IMR-90 (cell line): Measurements from ENCODE around the gene DEGS2. TPM values are rescaled to one million over a fixed set of nuclear protein-coding genes. Genes with fewer than 3 reads are reported as not detected.

Experiments used
- ATAC-seq: fragments of 200-7000 bp; cut with Tn5 transposase; 2 replicates; pipeline ENCODE4 v1.9.1; 2020; ENCODE audit warnings: low read depth, mild to moderate bottlenecking, moderate library complexity
- BruUV-seq: library from RNA; stranded (reverse); fragments of 400-500 nt; replicated peaks from 2 replicates; lab custom pipeline; 2021; lab: Mats Ljungman, UMichigan
- CTCF ChIA-PET: fragments of 300-600 bp; formaldehyde crosslinking; extraction: SDS; loops from one replicate; lab custom pipeline; 2021; ENCODE audit warnings: antibody characterized with exemption; lab: Yijun Ruan, JAX
- POLR2A ChIA-PET: fragments of 300-600 bp; sonication (Branson Sonifier 250); formaldehyde crosslinking; loops from one replicate; lab custom pipeline; 2022; ENCODE audit warnings: antibody characterized with exemption; ENCODE audit not compliant: unreplicated experiment; lab: Charles Lee
- DNase-seq: peaks from one replicate; pipeline ENCODE4 v3.0.0; 2013
- H2AFZ ChIP-seq: replicated peaks from 2 replicates; pipeline ENCODE3; 2013; ENCODE audit warnings: low read length, mild to moderate bottlenecking; ENCODE audit not compliant: poor library complexity
- H2AK5ac ChIP-seq: 2 replicates; pipeline ENCODE4 v1.6.1; 2013; ENCODE audit warnings: low read depth, low read length, inconsistent platforms
- H2AK9ac ChIP-seq: replicated peaks from 2 replicates; pipeline ENCODE3; 2013; ENCODE audit warnings: mild to moderate bottlenecking, low read depth, low read length, moderate library complexity; ENCODE audit not compliant: poor library complexity
- H2BK120ac ChIP-seq: 2 replicates; pipeline ENCODE4 v1.6.1; 2013; ENCODE audit warnings: low read depth, low read length, inconsistent platforms
- H2BK15ac ChIP-seq: 3 replicates; pipeline ENCODE4 v1.6.1; 2013; ENCODE audit warnings: low read depth, low read length, inconsistent platforms
- H2BK20ac ChIP-seq: 2 replicates; pipeline ENCODE4 v1.6.1; 2013; ENCODE audit warnings: low read depth, mild to moderate bottlenecking, inconsistent platforms, low read length, moderate library complexity
- H2BK5ac ChIP-seq: 2 replicates; pipeline ENCODE4 v1.6.1; 2013; ENCODE audit warnings: mild to moderate bottlenecking, low read depth, low read length, inconsistent platforms; ENCODE audit not compliant: poor library complexity, severe bottlenecking
- H3K14ac ChIP-seq: replicated peaks from 2 replicates; pipeline ENCODE4 v1.6.1; 2013; ENCODE audit warnings: low read depth, low read length, inconsistent platforms
- H3K18ac ChIP-seq: 2 replicates; pipeline ENCODE4 v1.6.1; 2013; ENCODE audit warnings: low read depth, low read length, control low read depth
- H3K23ac ChIP-seq: 2 replicates; pipeline ENCODE4 v1.6.1; 2013; ENCODE audit warnings: low read depth, low read length, inconsistent platforms
- H3K27ac ChIP-seq: 2 replicates; pipeline ENCODE4 v1.5.1; 2013; ENCODE audit warnings: mild to moderate bottlenecking, control low read depth, low read length; ENCODE audit not compliant: insufficient read depth
- H3K27me3 ChIP-seq: 2 replicates; pipeline ENCODE4 v1.6.1; 2013; ENCODE audit warnings: low read length; ENCODE audit not compliant: control insufficient read depth, insufficient read depth
- H3K36me3 ChIP-seq: 2 replicates; pipeline ENCODE4 v1.6.1; 2013; ENCODE audit warnings: low read length, mixed read lengths; ENCODE audit not compliant: control insufficient read depth, insufficient read depth
- H3K4ac ChIP-seq: 2 replicates; pipeline ENCODE4 v1.6.1; 2013; ENCODE audit warnings: low read depth, low read length, inconsistent platforms
- H3K4me1 ChIP-seq: 2 replicates; pipeline ENCODE4 v1.6.1; 2013; ENCODE audit warnings: low read length, mixed read lengths; ENCODE audit not compliant: control insufficient read depth, insufficient read depth
- H3K4me2 ChIP-seq: 2 replicates; pipeline ENCODE4 v1.6.1; 2013; ENCODE audit warnings: low read depth, mild to moderate bottlenecking, control low read depth, low read length, moderate library complexity
- H3K4me3 ChIP-seq: 2 replicates; pipeline ENCODE4 v1.5.1; 2013; ENCODE audit warnings: low read depth, mild to moderate bottlenecking, control low read depth, low read length, moderate library complexity; ENCODE audit not compliant: insufficient read depth
- H3K56ac ChIP-seq: 2 replicates; pipeline ENCODE4 v1.6.1; 2013; ENCODE audit warnings: low read length, inconsistent platforms; ENCODE audit not compliant: insufficient read depth; ENCODE audit errors: extremely low read depth
- H3K79me1 ChIP-seq, 2 experiments: 2 replicates each; pipeline ENCODE4 v1.6.1; 2013; ENCODE audit warnings: low read length in 2 of 2, inconsistent platforms in 1 of 2, low read depth in 1 of 2
- H3K9ac ChIP-seq: 2 replicates; pipeline ENCODE4 v1.6.1; 2013; ENCODE audit warnings: low read depth, low read length, control low read depth
- H3K9me1 ChIP-seq: 2 replicates; pipeline ENCODE4 v1.6.1; 2013; ENCODE audit warnings: low read length, inconsistent platforms; ENCODE audit not compliant: insufficient read depth
- H3K9me3 ChIP-seq: 2 replicates; pipeline ENCODE4 v1.6.1; 2013; ENCODE audit warnings: low read length; ENCODE audit not compliant: control insufficient read depth, insufficient read depth
- H4K20me1 ChIP-seq: 2 replicates; pipeline ENCODE4 v1.6.1; 2013; ENCODE audit warnings: low read length, inconsistent platforms; ENCODE audit not compliant: insufficient read depth
- H4K5ac ChIP-seq: 2 replicates; pipeline ENCODE4 v1.6.1; 2013; ENCODE audit warnings: mild to moderate bottlenecking, low read depth, low read length, control low read depth
- H4K8ac ChIP-seq, 2 experiments: 2 replicates each; pipeline ENCODE4 v1.6.1; 2013; ENCODE audit warnings: low read depth in 2 of 2, low read length in 2 of 2, control low read depth in 1 of 2, inconsistent platforms in 1 of 2
- H4K91ac ChIP-seq: 2 replicates; pipeline ENCODE4 v1.6.1; 2013; ENCODE audit warnings: low read depth, low read length, inconsistent platforms; ENCODE audit not compliant: insufficient read depth
- CEBPB ChIP-seq: IDR thresholded peaks from 2 replicates; pipeline ENCODE4 v1.6.1; 2012; ENCODE audit warnings: low read depth, low read length, improper control_type of control experiment
- MAFK ChIP-seq: IDR thresholded peaks from 2 replicates; pipeline ENCODE4 v1.6.1; 2012; ENCODE audit warnings: low read depth, low read length, improper control_type of control experiment
- RCOR1 ChIP-seq: IDR thresholded peaks from 2 replicates; pipeline ENCODE4 v1.6.1; 2012; ENCODE audit warnings: mild to moderate bottlenecking, low read length, improper control_type of control experiment; ENCODE audit not compliant: insufficient replicate concordance
- RFX5 ChIP-seq: IDR thresholded peaks from 2 replicates; pipeline ENCODE4 v1.8.0; 2012; ENCODE audit warnings: low read depth, mild to moderate bottlenecking, low read length, moderate library complexity
- WGBS, 2 experiments: methylation state at CpG; one replicate each; pipeline versions ENCODE4 v1.1.5 to v1.1.7; 2013; ENCODE audit warnings: missing lambda C conversion rate in 2 of 2; ENCODE audit not compliant: insufficient read length in 1 of 2; ENCODE audit errors: extremely low coverage in 2 of 2; 5-methylcytosine and 5-hydroxymethylcytosine counted together
- dilution Hi-C: fragments of 300-500 bp; cut with HindIII; formaldehyde crosslinking; loops from one replicate; pipeline ENCODE4 v1.14.3; 2018; ENCODE audit warnings: low sequenced_read_pairs; ENCODE audit not compliant: unreplicated experiment
- in situ Hi-C: fragments of 300-500 bp; cut with MboI; formaldehyde crosslinking; loops from 3 replicates; pipeline ENCODE4 v1.14.3; 2019; ENCODE audit warnings: low sequenced_read_pairs, inconsistent platforms, mixed read lengths
- intact Hi-C: fragments of 100-400 bp; cut with micrococcal nuclease; formaldehyde crosslinking; loops from 2 replicates; pipeline ENCODE4 v1.10.0; 2022
- polyA plus RNA-seq, 3 experiments: library from polyadenylated mRNA; depleted of rRNA; stranded (reverse); fragments of >200 nt; gene quantifications; 2 replicates each; pipeline ENCODE4 v1.2.3, GENCODE V29; 2012; ENCODE audit warnings: low replicate concordance in 1 of 3
- total RNA-seq: library from RNA; depleted of rRNA; stranded (reverse); fragments of >200 nt; gene quantifications from 2 replicates; pipeline ENCODE4 v1.2.3, GENCODE V29; 2012

Gene DEGS2
- total and polyA plus RNA-seq, 2 of the 4 experiments (the other 2 are of a cell fraction), result not detected

DNA sequence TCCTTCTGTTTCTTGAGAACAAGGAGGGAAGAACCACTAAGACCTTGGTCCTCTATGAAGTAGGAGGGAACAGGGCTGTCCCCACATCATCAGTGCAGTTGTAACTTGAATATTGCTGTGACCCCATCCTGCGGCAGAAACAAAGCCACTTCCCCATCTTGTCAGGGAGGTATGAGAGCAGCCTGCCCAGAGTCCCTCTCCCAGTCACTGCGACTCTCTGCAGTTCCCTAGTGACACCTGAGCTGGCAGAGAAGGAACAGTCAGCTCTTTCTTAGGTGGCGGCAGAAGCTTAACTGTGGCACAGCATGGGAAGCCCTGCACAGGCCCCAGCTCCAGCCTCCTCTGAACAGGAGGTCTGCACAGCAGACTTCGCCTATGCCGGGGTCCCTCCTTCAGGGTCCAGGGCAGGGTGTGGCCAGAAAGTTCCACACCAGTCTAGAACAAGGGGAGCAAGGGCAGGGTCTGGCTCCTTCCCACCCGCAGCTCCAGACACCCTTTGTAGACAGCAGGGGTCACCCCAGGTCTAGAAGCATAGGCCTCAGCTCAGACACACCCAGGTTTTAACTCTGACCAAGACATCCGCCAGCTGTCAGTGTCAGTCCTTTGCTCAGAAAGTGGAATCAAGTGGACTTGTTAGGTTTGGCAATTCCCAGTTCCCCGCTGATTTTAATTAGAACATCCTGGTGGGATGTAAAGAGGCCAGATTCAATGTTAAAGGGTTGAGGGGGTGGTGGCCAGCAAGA, 36.8 kb downstream of the DEGS2 start:
- no TSS peak for BruUV-seq
- peaks cover 13% of the 10 kb centered on the region for H3K9me1 ChIP-seq
- H2BK15ac ChIP-seq, result no peak overlapping the region
- in situ Hi-C loops (no loop called here), intact Hi-C loops (no loop called here), dilution Hi-C loops (no loop called here)
- no peak overlapping the region for H2BK120ac ChIP-seq
- H3K4me3 ChIP-seq, result no peak overlapping the region
- H2BK5ac ChIP-seq, result no peak overlapping the region
- H3K27me3 ChIP-seq, result no peaks in the 10 kb centered on the region
- H3K14ac ChIP-seq, result no peak overlapping the region
- H2BK20ac ChIP-seq, result no peak overlapping the region
- H3K4ac ChIP-seq, result no peak overlapping the region
- no peak overlapping the region for H4K91ac ChIP-seq
- H3K4me2 ChIP-seq, result no peak overlapping the region
- H3K4me1 ChIP-seq, result 0 out of 2 replicates have a peak, but pooled peaks cover 2% of the 10 kb centered on the region
- WGBS, 2 experiments, result 69% methylated on average over 4 of the region's 8 CpGs; no CpG with 5 or more reads in 1 of the 2 experiments
- no peak overlapping the region for H2AK9ac ChIP-seq
- no peak overlapping the region for H2AFZ ChIP-seq
- no peaks in the 10 kb centered on the region for H3K9me3 ChIP-seq
- no peak overlapping the region for H2AK5ac ChIP-seq
- peaks cover 28% of the 10 kb centered on the region for H3K36me3 ChIP-seq
- H3K79me1 ChIP-seq, result no peaks in the 10 kb centered on the region
- DNase-seq (no peak), ATAC-seq (no peak)
- no peak overlapping the region for H3K9ac ChIP-seq
- H3K27ac ChIP-seq, result no peak overlapping the region
- POLR2A ChIA-PET, result no interaction called here
- no peak for TF ChIP-seq MAFK
- no peak for TF ChIP-seq RFX5
- no peak for TF ChIP-seq CEBPB
- no peak for TF ChIP-seq RCOR1
- H4K8ac ChIP-seq, result no peak overlapping the region
- no peaks in the 10 kb centered on the region for H4K20me1 ChIP-seq
- CTCF ChIA-PET, result no interaction called here
- no peak overlapping the region for H3K18ac ChIP-seq
- H4K5ac ChIP-seq, result no peak overlapping the region
- H3K56ac ChIP-seq, result no peak overlapping the region
- no peak overlapping the region for H3K23ac ChIP-seq
